HPDE6-E6E7 (cell line): ENCODE measurements around the gene SDR39U1.

Source experiments
- DNase-seq: peaks from one replicate; pipeline ENCODE4 v3.0.0; 2011; ENCODE audit warnings: missing footprints; ENCODE audit errors: extremely low spot score

SDR39U1 gene

GRCh38 chr14:24390701-24391468 is 51.7 kb downstream of the SDR39U1 start:
- DNase-seq = no peak
